CD4-positive, alpha-beta T cell treated with Interferon gamma for 1 hour (primary cell): ENCODE data around the gene BARX2.

Source experiments
- DNase-seq: peaks from one replicate; pipeline ENCODE4 v3.0.0-alpha.2; 2020

Gene BARX2

GRCh38 chr11:129374081-129374992 is 1.3 kb upstream of the BARX2 start:
- no peak for DNase-seq

DNA sequence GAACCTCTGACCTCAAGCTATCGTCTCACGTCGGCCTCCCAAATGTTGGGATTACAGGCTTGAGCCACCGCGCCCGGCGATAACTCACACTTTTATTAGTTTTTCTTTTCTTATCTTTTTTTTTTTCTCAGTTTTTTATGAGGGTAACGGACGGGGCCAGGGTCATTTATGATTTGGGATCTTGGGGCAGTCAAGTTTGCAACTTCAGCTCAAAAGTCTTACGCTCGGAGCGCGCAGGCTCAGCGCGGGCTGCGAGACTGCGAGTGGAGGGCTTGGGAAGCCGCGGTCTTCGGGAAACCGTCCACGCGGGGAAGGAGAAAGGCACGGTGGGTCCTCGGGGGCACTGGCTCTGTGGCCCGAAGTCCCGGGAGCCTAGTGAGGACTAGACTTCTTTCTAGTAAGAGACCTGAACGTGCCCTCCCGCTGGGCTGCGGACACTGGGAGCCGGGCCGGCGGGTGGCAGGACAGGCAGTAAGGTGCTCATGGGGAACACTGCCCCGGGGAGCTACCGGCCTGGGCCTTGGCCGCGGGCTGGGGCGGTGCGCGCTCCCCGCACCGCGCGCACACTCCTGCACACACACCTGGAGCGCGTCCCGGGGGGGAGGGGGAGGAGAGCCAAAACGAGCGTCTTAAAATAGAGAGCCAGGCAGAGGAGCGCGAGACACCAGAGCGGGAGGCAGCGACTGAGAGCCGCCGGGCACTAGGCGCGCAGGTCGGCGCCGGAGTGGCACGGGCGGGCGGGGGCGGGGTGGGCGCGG is 476 bp upstream of the BARX2 start:
- no peak for DNase-seq

DNA sequence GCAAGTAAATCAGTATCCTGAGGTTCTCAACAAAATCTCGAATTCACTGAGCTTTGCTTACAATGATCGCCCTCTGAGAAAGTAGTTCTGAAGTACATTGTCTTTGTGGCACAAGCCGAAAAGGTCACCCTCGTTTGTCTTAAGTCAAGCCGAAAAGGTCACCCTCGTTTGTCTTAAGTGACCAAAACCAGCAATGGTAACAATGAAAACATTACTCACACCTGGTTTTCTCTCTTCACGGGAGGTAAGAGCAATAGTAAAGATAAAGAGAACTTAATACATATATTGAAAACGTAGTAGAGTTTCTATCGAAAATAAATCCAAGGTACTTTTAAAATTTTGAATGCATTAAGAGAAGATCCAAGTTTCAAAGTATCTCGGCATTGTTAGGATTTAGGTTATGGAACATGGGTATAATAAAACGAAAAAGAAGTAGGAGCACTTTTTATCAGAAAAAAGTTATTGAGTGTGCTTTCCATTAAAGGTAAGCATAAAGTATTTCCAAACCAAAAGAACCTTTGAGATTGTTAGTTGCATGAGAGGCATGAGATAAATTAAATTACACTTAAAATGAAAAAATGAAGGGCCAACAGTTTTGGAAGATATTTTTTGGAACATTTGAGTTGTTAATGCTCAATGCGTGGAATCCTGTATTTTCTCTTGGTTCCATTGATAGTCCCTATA is 1.2 kb downstream of the BARX2 start:
- no peak for DNase-seq

GRCh38 chr11:129377739-129378138 is 2.1 kb downstream of the BARX2 start:
- no peak for DNase-seq

GRCh38 chr11:129380413-129380812 is 4.8 kb downstream of the BARX2 start:
- DNase-seq = no peak

GRCh38 chr11:129382583-129382982 is 6.9 kb downstream of the BARX2 start:
- DNase-seq = no peak

DNA sequence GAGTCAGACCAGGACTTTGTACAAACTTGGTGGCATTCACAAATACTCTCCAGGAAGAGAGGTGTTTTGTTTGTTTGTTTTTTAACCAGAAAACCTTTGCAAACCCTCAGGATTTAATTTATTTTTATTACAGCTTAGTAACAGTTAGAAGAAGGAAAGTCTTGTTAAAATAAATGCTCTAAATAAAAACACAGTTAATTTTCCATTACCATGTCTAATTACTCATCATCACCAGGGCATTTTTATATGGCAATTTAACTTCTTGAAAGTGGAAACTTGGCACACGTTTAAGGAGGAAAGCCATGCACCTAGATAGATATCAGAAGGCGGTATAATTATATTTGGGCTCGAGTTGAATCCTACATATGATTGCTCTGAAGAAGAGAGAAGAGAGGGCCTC is 7.4 kb downstream of the BARX2 start:
- no peak for DNase-seq

GRCh38 chr11:129383502-129383901 is 7.9 kb downstream of the BARX2 start:
- DNase-seq = no peak

GRCh38 chr11:129384415-129384814 is 8.8 kb downstream of the BARX2 start:
- no peak for DNase-seq

DNA sequence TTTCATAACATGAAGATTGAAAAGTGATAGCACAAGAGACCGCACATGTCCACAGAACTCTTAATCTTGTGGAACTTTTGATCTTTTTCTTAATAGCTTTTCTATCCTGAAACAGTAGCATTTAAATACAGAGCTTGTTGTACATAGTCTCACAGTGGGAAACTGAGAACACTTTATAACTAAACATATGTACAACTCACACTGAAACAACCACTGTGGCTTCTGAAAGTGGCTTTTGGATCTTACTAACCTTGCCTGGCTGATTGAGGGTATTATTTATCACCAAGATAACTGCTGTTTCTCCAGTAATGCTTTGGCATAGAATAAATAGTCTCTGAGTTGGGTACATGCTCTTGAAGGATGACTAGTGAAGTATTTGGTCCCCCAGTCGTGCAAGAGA is 10.2 kb downstream of the BARX2 start:
- DNase-seq = no peak

DNA sequence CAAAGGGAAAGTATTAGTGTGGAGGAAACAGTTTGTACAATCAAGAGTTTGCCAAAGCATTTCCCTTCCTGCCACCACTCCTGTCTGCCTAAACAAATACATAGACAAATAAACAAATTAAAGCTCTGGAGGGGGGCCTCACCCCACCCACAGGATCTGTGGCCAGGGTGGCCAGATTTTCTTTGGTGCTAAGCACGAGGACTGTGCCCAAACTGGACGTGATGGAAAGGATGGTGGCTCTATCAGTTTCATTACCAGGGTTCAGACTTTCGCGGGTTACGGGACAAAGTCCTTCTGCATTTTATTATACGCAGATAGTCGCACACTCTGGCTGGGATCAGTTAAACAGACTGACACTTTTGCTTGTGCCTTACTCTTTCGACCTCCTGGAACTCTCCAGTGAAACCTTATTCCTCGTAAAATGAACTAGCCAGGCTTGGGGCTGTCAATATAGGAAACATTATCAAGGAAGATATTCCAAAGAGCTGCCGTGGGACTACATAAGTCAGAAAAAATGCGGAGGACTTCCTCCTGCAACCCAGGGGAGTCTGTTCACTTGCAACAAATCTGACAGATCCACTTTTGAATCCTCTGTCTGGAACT is 11.2 kb downstream of the BARX2 start:
- no peak for DNase-seq

DNA sequence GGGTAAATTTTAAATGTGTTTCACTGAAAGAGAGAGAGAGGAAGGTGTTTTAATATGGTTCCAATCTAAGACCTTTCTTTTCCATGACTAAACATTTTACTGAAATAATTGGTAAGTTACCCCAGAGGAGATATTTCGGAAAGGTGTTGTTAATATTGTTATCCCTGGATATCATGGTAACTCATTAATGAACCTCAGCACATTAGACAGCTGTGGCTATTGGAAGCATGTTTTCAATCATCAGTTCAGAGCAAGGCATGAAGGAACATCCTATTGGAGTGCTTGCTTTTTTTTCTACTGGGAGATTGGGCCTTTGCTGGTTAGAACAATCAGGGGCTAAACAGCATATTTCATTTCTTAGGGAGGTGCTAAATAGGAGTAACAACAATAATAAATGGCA is 11.8 kb downstream of the BARX2 start:
- DNase-seq = no peak

DNA sequence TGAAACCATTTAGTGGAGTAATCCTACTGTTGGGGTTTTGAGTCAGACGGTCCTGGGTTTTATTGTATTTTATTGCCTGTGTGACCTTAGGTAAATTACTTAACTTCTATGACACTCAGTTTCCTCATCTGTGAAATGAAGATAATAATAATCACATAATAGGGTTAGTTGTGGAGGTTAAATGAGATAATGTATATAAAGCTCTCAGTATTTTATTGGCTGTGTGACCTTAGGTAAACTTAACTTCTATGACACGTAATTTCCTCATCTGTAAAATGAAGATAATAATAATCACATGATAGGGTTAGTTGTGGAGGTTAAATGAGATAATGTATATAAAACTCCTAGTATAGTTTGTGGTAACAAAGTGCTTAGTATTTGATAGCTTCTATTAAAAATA is 13.2 kb downstream of the BARX2 start:
- no peak for DNase-seq

DNA sequence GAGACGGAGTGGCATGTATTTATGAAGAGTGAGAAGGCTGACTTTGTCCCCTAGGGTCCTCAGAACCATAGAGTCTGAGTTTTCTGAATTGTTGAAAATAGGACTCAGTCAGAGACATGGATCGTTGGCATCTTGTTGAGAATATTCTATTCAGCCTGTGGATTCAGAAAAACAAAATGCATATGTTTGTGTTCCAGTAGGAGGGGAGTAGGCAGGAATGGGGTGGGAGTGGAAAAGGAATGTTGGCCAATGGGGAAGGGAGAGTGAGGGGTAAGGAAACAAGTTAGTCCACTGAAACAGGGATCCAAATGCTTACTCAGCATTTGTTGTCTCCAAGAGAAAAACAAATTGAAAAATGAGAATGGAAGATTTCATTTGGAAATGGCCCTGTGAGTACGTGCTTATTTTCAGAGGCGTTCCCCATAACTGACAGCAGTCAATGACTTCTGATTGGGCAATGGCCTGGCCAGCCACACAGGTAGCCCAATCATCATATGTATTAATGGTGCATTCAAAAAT is 14.7 kb downstream of the BARX2 start:
- DNase-seq = no peak

GRCh38 chr11:129391360-129391759 is 15.7 kb downstream of the BARX2 start:
- no peak for DNase-seq

- DNase-seq = no peak
These were observed 16.2 kb downstream of the BARX2 start for GRCh38 chr11:129391821-129392220.

DNA sequence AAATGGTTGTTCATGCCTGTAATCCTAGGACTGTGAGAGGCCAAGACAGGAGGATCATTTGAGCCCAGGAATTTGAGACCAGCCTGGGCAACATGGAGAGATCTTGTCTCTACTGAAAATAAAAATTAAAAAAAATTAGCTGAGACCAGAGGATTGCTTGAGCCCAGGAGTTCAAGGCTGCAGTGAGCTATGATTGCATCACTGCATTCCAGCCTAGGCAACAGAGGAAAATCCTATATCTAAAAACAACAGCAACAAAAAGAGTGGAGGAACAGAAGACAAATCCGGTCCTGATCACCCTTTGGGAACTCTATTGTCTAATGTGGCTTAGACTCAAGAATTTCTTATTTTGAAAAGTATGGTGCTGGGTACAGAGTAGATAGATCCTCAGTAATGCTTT is 17.3 kb downstream of the BARX2 start:
- DNase-seq = no peak

DNA sequence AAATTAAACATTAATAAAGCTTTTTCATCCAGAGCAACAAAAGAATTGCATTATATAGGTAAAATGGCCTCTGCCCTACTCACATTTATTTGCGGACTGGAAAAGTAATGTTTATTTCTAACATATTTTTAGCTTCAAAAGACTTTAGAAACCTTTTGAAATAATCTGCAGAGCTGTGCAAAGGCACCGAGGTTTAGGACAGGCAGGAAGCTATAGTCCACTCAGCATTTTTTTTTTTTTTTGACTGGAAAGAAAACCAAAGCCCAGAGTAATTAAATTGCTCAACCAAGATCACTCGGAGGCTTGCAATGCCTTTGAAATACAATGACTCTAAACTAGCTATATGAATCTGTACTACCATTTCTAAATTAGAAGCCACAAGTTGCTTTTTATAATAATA is 19.1 kb downstream of the BARX2 start:
- no peak for DNase-seq

DNA sequence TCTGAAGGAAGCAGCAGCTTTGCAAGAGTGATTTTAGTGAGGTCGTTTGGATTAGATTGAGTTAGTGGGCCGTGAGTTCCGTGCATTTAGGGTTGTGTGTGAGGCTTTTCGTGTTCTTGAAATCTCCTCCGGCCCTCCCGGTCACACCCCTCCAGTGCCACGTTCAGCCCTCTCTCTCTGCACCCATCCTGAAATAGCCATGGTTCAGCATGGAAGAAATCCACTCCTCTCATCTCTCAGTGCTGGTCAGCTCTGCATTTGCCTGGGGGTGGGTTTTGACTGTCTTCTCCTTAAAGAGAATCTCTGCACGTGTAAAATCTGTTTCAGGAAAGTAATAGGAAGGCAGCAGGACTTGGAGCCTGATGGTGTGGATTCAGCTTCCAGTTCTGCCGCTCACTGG is 19.8 kb downstream of the BARX2 start:
- no peak for DNase-seq

- no peak for DNase-seq
These were observed 20.2 kb downstream of the BARX2 start for GRCh38 chr11:129395883-129396282.

DNA sequence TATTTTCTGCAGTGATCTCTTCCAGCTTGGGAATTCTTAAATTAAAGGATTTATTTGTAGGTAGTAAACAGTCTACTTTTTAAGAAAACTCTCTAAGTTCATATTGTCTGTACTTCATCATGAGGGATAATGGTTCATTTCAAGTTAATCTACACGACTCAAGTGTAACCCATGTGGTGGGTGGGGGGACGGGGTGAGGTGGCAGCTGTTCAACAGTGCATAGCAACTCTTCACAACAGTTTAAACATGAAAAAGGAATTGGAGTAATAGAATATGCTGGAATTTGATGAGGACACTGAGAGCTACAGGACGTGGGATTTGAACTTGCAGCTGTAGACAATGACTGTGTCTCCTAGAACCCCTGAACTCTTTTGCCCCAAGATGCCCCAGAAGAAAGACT is 20.8 kb downstream of the BARX2 start:
- DNase-seq = no peak

DNA sequence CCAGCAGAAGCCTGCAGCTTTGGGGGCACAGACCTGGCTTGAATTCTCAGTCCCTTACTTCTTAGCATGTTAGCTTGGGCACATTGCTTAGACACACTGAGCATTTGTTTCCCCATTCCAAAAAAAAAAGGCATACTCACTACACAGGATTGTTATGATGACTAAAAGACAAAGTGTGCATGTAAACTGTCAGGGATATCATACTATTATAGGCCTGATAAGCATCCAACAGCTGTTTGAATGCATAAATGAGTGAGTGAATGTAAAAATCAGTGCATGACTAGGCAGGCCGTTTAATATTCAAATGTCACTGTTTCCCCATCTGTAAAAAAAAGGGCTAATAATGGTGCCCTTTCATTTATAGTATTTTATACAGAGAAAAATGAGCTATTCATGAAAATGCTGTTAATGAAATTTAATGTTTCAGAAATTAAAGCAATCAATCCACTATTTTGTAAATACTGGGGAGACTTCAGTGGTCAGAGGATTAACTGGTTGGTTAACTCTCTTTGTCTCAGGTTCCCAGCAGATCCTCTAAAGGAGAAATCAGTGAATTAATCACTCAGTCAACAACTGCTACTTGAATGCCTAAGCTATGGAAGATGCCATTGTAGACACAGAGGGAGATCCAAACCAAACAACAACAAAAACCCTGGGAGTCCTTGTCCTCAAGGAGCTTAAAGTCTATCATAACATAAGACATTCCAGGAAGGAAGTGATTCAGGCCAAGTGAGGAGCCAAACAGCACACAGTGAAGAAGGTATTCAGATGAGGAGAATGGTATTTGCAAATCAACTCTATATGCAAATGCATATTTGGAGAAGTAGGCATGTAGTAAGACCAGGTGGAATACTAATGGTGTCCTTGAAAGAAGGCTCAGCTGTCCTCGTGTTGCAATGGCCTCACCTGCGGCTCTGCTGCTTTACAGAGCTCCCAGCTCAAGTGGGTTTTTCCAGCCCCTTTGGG is 26.8 kb downstream of the BARX2 start:
- DNase-seq = no peak
